ENCODE results near the gene QRFP. TPM values are rescaled to one million over a fixed set of nuclear protein-coding genes. Genes with fewer than 3 reads are reported as not detected.

Gene QRFP
- total and polyA plus RNA-seq, 5 donors = 0.05 TPM; not detected in 4

DNA sequence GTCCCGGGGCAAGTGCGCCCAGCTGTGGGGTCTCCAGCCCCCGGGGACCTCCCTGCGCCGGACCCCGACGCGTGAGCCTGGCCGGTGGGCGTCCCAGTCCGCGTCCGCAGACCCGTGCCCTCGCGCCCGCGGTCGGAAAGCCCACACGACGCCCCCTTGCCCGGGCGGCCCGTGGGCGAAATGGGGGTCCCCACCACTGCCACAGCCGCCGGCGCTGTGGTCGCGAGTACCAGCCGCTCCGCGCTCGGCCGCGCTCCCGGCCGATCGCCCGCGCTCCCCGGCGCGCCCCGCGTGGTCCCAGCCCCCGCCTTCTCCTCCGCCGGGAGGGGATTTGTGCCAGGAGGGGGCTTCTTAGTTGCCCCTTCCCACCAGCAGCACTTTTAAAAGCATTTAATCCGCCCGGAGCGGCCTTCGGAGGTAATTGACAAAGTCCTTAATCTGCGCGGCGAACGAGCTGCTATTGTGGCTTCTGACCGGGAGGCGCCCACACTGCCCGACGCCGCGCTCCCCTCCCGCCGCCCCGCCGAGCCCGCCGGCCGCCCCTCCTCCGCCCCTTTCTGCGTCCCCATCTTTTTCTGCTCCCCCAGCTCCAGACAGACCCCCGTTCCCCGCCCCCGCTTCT is 42.9 kb upstream of the QRFP start:
- WGBS = 1% methylated on average over 75 of the region's 75 CpGs
- Histone ChIP-seq H3K27me3 (ENCODE audit: control insufficient read depth, insufficient read depth) (no peaks in the 10 kb centered on the region), H3K4me1 (ENCODE audit: control insufficient read depth, insufficient read depth, low read length) (peaks cover 3% of the 10 kb centered on the region), H3K27ac (ENCODE audit: low read length) (no peak overlapping the region), H3K4me3 (ENCODE audit: low read length) (peak overlapping the region; percentile 46), H3K9me3 (ENCODE audit: control insufficient read depth, low read length) (no peaks in the 10 kb centered on the region)
- DNase-seq (no peak), ATAC-seq (no peak)
- intact Hi-C loops (cut with DNase I) = loop anchor here (5.0 to 10.0 kb wide), 4 partner anchors 67 to 237 kb away; no protein-coding TSS in a partner anchor

DNA sequence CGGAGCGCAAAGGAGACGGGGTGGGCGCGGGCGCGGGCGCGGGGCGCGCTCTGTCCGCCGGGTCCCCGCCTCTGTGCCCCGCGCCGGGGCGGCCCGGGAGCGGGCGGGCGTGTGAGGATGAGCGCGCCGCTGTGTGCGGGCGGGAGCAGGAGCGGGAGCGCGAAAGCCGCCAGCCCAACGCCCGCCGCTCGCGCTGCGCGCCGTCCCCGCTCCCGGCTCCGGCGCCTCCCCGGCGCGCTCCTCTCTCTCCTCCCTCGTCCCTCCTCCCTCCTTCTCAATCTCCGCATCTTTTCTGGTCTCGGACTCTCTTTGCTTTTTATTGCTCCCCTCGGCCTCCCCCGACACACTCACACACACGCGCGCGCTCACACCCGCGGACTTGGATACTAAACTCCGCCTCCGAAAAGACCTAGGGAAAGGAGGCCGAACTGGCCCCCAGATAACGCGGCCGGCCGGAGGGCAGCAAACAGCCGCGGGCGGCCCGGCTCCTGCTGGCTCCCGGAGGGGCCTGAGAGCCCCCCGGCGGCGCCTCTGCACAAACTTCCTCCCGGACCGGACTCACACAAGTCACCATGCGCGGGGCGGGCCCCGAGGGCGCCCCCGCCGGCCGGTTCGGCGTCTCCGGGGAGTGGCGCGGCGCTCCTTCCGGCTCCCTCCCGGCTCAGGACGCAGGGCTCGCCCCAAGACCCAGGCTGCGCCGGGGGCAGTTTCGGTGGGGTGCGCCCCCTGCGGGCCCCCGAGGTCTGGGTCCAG is 42.2 kb upstream of the QRFP start, which contains the start of gene FIBCD1:
FIBCD1 (minus strand) TSS at position 596 of the 753 bp plus-strand sequence. CDS start 640 bp downstream, outside the sequence.
- intact Hi-C loops (cut with DNase I) = loop anchor here (5.0 to 10.0 kb wide), 3 partner anchors 67 to 232 kb away; no protein-coding TSS in a partner anchor
- peak in 1 of 3 donors; percentile 69 for DNase-seq
- Histone ChIP-seq H3K4me1 (ENCODE audit: control insufficient read depth, insufficient read depth, low read length) (peaks cover 3% of the 10 kb centered on the region), H3K4me3 (ENCODE audit: low read length) (peak within 1 kb of the TSS; percentile 46), H3K9me3 (ENCODE audit: control insufficient read depth, low read length) (no peaks in the 10 kb centered on the region), H3K27ac (ENCODE audit: low read length) (no peak within 1 kb of the TSS), H3K27me3 (ENCODE audit: control insufficient read depth, insufficient read depth) (no peaks in the 10 kb centered on the region)
- ATAC-seq = peak; percentile 22 to 52
- under 1% methylated on average over 98 of the region's 98 CpGs for WGBS

DNA sequence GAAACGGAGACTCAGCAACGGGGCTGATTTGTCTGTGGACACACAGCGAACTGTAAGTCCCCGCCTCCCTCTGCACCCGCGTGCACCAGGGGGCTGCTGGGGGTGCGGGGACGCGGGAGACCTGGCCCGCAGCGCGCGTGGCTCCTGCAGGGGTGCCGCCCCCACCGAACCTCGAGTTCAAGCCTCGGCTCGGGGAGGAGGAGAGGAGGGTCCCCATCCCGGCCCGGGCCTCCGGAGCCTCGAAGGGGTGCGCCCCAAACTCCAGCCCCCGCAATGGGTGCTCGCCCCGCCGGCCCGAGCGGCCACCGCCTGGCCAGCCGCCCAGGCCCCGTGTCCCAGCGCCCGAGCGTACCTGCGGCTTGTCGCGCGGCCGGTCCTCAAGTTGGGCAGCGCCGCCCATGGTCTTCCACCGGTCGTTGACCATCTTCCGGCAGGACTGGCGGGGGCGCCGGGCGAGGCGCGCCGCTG is 41.6 kb upstream of the QRFP start:
- DNase-seq (no peak), ATAC-seq (no peak)
- H3K27ac ChIP-seq (ENCODE audit: low read length) = no peak overlapping the region
- intact Hi-C loops (cut with DNase I) = loop anchor here (5.0 to 10.0 kb wide), 3 partner anchors 66 to 231 kb away; no protein-coding TSS in a partner anchor
- 4% methylated on average over 52 of the region's 52 CpGs for WGBS
- peaks cover 3% of the 10 kb centered on the region for H3K4me1 ChIP-seq (ENCODE audit: control insufficient read depth, insufficient read depth, low read length)
- no peaks in the 10 kb centered on the region for H3K9me3 ChIP-seq (ENCODE audit: control insufficient read depth, low read length)
- no peaks in the 10 kb centered on the region for H3K27me3 ChIP-seq (ENCODE audit: control insufficient read depth, insufficient read depth)
- H3K4me3 ChIP-seq (ENCODE audit: low read length) = peak overlapping the region; percentile 46

DNA sequence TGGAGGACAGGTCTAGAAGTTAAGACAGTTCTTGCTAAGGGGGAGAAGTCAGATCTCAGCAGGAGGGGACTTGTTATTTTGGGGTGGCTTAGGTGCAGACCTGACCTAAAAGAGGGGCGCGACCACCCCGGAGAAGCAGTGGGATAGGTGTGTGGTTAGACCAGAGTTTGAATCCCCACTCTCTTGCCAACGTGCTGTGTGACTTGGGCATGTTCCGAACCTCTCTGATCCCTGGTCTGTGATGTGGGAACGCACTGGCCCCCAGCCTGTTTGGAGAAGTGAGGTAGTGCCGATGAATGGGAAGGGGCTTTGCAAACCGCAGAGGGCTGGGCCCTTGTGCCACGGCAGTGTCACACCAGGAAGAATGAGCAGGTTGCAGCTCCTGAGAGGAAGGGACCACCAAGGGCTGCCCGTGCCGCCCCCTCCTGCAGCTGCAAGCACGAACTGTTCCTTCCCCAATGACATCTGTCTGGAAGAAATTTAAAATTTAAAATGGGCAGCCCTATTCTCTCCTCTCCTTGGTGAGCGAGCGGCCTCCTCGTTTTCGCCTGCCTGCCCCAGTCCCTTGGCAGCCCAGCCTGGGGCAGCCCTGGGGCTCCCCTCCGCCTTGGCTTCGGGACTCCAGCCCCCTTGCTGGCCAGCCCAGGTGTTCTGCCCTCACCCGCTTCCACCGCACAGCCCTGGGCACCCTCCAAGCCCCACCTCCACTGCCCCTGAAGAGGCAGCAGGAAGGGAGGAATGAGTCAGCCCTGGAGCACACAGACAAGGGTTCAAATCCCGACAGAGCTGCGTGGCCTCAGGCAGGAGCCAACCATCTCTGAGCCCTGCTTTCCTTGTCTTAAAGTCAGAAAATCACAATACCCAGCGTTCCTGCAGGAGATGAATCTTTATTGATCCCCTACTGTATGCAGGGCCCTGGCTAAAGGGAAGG is 40.8 kb upstream of the QRFP start:
- peak in 2 of 3 donors; percentile 14 to 50 for DNase-seq
- no peak overlapping the region for H3K4me3 ChIP-seq (ENCODE audit: low read length)
- WGBS = 68% methylated on average over 23 of the region's 23 CpGs

DNA sequence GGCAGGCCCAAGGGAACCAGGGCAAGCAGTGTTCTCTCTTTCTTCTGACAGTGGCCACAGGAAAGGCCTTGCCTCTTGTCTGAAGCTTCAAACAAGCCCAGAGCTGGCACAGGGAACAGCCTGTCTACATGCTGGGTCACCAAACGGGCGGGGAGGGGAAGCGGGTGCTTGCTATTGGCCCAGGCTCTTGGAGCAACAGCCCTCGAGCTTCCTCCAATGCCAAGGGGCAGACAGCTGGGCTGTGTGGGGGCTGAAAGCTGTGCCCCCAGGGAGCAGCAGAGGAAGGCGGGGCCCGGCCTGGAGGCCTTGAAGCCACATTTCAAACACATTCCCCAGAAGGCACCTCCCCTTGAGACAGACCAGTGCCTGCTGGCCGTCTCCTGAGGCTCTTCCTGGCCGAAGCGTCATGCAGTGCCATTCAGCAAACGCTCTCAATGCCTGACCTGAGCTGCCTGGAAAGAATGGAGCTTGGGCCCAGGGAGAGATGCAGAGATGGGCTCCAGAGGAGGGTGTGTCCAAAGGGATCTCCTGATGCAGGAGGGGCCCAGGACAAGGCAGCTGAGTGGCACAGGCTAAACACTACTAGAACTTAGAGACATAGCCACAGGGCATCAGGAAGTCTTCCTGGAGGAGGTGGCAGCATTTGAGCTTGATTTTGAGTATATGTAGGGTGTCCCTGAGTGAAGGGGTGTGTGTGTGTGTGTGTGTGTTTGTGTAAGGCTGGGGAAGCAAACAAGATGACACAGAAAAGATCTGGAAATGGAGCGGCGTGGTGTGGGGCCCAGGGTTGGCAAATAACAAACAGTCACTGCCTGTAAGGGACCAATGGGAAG is 39.9 kb upstream of the QRFP start:
- intact Hi-C loops (cut with DNase I) = loop anchor here (5.0 to 10.0 kb wide), 3 partner anchors 64 to 229 kb away; no protein-coding TSS in a partner anchor
- H3K4me1 ChIP-seq (ENCODE audit: control insufficient read depth, insufficient read depth, low read length) = peaks cover 3% of the 10 kb centered on the region
- peak in 2 of 3 donors; percentile 41 to 61 for DNase-seq
- no peak for ATAC-seq
- H3K9me3 ChIP-seq (ENCODE audit: control insufficient read depth, low read length) = no peaks in the 10 kb centered on the region
- 58% methylated on average over 12 of the region's 12 CpGs for WGBS
- H3K27ac ChIP-seq (ENCODE audit: low read length) = no peak overlapping the region
- H3K27me3 ChIP-seq (ENCODE audit: control insufficient read depth, insufficient read depth) = no peaks in the 10 kb centered on the region
- H3K4me3 ChIP-seq (ENCODE audit: low read length) = no peak overlapping the region

More for the DNA sequence above, 40.8 kb upstream of the QRFP start:
- no peak for ATAC-seq
- intact Hi-C loops (cut with DNase I) = loop anchor here (5.0 to 10.0 kb wide), 3 partner anchors 65 to 230 kb away; no protein-coding TSS in a partner anchor
- Histone ChIP-seq H3K9me3 (ENCODE audit: control insufficient read depth, low read length) (no peaks in the 10 kb centered on the region), H3K27me3 (ENCODE audit: control insufficient read depth, insufficient read depth) (no peaks in the 10 kb centered on the region), H3K27ac (ENCODE audit: low read length) (no peak overlapping the region), H3K4me1 (ENCODE audit: control insufficient read depth, insufficient read depth, low read length) (peaks cover 3% of the 10 kb centered on the region)

DNA sequence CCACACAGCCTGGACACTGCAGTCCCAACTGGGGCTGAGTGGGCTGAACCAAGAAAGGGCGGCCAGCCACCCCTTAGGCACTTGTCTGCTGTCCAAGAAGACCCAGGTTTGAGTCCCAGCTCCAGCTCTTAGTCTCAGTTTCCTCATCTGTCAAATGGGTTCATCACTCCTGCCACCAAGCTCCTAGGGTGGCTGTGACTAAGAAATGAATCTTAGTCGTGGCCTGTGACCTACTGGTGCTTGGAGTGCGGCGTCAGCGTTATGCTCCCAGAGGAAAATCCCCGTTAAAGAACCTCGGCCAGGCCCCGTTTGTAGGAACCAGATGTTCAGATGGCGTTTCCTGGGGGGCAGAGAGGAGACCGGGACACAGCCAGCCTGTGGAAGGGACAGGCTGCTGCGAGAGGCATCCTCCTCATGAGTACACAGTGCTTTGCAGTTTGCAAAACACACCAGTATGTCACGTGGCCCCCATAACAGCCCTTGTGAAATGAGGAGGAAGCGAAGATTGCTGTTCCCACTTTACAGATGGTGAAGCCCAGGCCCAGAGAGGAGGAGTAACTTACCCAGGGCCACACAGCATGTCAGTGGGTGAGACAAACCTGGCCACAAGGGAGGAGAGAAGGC is 39.1 kb upstream of the QRFP start:
- 84% methylated on average over 13 of the region's 13 CpGs for WGBS
- intact Hi-C loops (cut with DNase I) = loop anchor here (5.0 to 10.0 kb wide), 3 partner anchors 63 to 228 kb away; no protein-coding TSS in a partner anchor
- peak in 1 of 3 donors; percentile 9 for DNase-seq

DNA sequence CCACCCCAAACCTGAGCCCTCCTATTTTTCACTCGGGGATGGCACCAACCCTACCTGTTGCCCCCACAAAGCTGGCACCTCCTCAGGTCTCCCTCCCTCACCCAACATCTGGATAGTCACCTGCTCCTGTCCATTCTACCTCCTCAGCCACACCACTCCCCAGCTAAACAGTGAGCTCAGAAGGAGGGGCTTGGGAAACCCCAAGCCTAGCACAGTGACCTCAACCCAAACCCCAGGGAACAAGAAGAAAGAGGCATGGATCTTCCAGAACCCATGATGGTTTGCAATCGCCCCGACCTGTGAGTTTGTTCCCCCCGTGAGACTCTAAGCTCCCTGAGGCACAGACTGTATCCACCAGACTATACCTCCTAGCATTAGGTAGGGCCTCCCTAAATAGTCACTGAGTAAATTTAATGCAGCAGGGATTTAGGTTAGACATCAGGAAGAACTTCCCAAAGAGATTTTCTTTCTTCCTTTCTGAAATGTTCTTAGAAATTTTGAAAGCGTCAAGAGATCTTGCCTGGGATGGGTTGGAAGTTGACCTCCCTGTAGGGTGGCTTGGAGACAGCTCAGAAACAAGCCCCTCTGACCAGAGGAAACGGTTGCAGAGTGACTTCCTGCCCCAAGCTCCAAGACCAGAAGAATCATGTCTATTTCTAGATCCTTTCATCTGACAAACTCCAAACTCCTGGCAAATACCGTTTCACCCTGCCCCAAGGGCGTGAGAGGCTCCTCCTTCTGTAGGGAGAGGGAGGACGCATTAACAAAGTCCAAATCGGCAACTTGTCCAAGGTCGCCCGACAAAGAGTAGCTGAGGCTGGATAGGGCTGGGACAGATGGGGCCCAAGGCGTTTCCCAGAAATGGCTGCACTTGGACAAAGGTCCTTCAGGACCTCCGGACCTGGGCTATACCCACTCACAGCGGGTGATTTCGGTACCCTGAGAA is 38.4 kb upstream of the QRFP start:
- peak in 1 of 3 donors; percentile 7 for DNase-seq
- intact Hi-C loops (cut with DNase I) = loop anchor here (5.0 to 10.0 kb wide), 3 partner anchors 63 to 228 kb away; no protein-coding TSS in a partner anchor
- WGBS = 55% methylated on average over 16 of the region's 16 CpGs

More for the DNA sequence above, 39.1 kb upstream of the QRFP start:
- Histone ChIP-seq H3K4me1 (ENCODE audit: control insufficient read depth, insufficient read depth, low read length) (peaks cover 3% of the 10 kb centered on the region), H3K27ac (ENCODE audit: low read length) (no peak overlapping the region), H3K9me3 (ENCODE audit: control insufficient read depth, low read length) (no peaks in the 10 kb centered on the region), H3K4me3 (ENCODE audit: low read length) (no peak overlapping the region), H3K27me3 (ENCODE audit: control insufficient read depth, insufficient read depth) (no peaks in the 10 kb centered on the region)
- ATAC-seq = no peak

DNA sequence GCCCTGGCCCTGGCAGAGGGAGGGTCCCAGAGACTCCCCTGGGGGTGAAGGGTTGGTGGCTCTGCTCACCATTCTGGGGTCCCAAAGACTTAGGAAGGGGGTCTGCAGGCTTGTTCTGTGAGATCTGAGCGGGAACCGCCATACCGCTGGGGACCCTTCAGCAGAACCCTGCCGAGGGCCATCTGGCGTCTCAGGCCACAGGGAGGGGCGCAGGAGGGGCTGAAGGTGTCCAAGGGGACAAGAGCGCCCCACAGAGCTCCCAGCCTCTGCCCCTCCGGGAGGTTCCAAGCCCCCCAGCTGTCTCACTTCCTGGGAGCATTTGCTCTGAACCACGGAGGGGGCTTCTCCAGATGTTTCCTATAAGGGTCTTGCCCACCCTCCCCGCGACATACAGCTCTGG is 37.6 kb upstream of the QRFP start:
- no peaks in the 10 kb centered on the region for H3K9me3 ChIP-seq (ENCODE audit: control insufficient read depth, low read length)
- WGBS = 76% methylated on average over 11 of the region's 11 CpGs
- ATAC-seq (no peak), DNase-seq (peak in 1 of 3 donors; percentile 30)
- peaks cover 3% of the 10 kb centered on the region for H3K4me1 ChIP-seq (ENCODE audit: control insufficient read depth, insufficient read depth, low read length)
- H3K27me3 ChIP-seq (ENCODE audit: control insufficient read depth, insufficient read depth) = no peaks in the 10 kb centered on the region
- intact Hi-C loops (cut with DNase I) = loop anchor here in 1 of 4 donors (10.0 kb wide), 1 partner anchor 219 kb away; no protein-coding TSS in a partner anchor
- no peak overlapping the region for H3K27ac ChIP-seq (ENCODE audit: low read length)
- H3K4me3 ChIP-seq (ENCODE audit: low read length) = no peak overlapping the region

More for the DNA sequence above, 38.4 kb upstream of the QRFP start:
- H3K27ac ChIP-seq (ENCODE audit: low read length) = no peak overlapping the region
- H3K4me3 ChIP-seq (ENCODE audit: low read length) = no peak overlapping the region
- H3K4me1 ChIP-seq (ENCODE audit: control insufficient read depth, insufficient read depth, low read length) = peaks cover 3% of the 10 kb centered on the region
- H3K9me3 ChIP-seq (ENCODE audit: control insufficient read depth, low read length) = no peaks in the 10 kb centered on the region
- H3K27me3 ChIP-seq (ENCODE audit: control insufficient read depth, insufficient read depth) = no peaks in the 10 kb centered on the region
- ATAC-seq = no peak
